ENCODE measurements around the gene SH3GL2.

Gene SH3GL2

GRCh38 chr9:17578911-17579793 lies at the start of gene SH3GL2:
Gene SH3GL2 (plus strand): TSS chr9:17579066.
- peak; percentile 82 to 94 for DNase-seq

DNA sequence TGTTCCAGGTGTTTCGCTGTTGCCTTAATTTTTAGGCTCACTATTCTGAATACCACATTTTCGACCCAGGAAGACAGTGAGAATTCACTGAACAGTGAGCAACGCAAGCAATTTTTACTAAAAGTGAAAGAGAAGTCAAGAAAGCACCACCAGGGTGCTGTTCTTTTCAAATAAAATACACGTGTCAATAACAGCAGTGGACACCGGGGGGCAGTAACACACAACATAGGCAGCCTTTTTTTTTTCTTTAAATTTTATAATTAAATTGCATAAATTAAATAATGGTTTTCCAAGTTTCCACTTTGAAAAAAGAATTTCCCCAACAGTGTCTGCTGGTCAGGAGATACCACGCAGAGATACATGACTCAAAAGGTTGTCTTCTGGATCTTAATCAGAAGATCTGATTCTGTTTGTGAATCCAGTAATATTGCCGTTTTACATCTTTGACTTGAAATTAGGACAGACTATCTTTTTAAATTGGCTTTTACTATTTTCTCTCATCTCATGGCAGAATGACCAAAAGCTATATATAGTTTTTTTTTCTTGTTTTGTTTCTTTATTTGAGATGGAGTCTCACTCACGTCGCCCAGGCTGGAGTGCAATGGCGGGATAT lies 47.1 kb upstream of the SH3GL2 start:
- DNase-seq: peak in 1 of 2 experiments; percentile 49

GRCh38 chr9:17532461-17532860 lies 46.4 kb upstream of the SH3GL2 start:
- DNase-seq: no peak

GRCh38 chr9:17535176-17535575 lies 43.7 kb upstream of the SH3GL2 start:
- DNase-seq: no peak

DNA sequence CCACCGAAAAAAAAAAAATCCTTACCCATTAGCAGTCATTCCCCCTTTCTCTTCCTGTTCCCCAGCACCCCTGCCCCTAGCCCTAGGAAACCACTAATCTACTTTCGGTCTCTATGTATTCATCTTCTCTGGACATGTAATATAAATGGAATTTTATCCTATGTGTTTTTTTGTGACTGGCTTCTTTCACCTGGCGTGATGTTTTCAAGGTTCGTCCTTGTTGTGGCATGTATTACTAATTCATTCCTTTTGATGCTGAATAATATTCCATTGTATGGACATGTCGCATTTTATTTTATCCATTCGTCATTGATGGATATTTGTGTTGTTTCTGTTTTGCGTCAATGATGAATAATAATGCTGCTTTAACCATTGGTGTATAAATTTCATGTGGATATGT lies 42.8 kb upstream of the SH3GL2 start:
- no peak for DNase-seq

DNA sequence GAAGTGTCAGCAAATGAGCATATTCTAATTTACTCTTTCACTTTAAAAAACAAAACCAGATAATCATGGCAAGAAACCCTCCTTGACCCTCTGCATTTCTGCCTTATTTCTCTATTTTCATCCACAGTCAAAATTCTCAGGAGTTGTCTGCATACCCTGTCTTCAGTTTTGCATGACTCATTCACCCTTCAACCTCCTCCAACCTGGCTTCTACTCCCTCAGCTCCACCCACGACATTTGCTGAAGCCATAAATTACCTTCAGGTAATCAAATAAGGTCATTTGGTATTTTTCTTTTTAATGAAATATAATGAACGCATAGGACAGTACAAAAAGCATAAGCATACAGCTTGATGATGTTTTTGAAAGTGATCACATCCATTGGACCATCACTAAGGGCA lies 27.8 kb upstream of the SH3GL2 start:
- DNase-seq: no peak

DNA sequence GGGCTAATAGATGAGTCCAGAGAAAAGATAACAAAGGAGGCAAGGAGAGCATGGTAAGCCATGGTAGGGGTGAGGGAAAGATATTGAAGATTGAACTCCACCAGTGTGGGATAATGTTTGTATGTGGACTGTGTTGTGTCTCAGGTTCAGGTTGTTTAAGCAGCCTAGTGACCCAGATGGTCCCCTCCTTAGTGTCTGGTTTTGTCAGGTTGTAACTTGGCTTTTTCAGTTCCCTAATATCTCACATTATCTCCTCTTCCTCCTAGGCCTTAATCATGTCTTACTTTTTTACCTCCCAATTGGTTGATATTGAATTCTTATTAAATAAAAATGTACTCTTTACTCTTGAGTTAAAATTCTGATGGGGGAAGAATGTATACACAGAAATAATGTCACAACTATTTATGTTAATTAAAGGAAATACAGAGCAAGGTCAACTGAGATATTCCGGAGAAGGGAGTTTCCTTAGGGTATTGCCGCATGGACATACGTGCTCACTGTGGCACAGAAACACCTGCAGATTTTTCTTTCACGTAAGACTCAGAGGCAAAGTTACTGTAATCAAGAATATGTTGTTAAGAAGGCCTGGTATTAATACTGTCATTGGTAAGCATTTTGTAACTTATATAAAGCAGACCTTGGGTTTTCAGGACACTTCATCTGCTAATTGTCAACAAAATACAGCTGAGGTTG lies 23.4 kb upstream of the SH3GL2 start:
- DNase-seq: no peak

- DNase-seq: no peak
Observed at GRCh38 chr9:17556255-17556654, 22.6 kb upstream of the SH3GL2 start.

DNA sequence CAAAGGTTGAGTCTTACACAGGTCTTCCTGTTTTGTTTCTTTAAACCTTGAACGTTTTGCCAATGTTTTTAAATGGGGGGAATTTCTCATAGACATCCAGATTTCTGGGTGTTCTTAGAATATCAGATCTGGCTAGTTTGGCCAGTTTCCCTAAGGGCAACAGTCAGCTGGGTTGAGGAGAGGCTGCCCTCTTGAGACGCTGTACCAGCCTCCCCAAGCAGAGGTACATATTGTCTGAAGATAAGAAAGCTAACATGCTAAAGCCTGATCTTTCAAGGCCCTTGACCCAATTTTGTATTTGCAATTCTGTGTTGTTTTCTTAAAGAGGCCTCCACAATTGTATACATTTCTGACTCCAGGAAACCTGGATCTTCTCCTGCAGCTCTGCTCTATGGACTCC lies 21.9 kb upstream of the SH3GL2 start:
- DNase-seq: no peak

DNA sequence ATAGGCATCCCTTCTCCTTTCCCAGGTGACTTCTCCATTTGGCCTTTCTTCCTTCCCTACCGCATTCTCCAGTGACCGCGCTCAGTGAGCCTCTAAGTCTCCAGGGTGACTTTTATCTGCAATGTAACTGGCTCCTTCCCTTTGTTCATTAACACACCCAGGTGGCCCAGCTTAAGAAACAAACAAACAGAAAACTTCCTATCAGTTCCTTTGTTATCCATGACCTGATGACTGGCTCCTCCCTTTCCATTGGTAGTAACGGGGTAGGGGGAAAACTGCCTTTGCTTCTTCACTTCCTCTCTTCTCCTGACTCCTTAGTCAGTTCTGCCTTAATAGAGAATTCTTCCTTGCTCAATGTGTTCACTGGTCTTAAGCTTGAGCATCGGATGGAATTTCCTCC lies 7.0 kb upstream of the SH3GL2 start:
- DNase-seq: no peak

DNA sequence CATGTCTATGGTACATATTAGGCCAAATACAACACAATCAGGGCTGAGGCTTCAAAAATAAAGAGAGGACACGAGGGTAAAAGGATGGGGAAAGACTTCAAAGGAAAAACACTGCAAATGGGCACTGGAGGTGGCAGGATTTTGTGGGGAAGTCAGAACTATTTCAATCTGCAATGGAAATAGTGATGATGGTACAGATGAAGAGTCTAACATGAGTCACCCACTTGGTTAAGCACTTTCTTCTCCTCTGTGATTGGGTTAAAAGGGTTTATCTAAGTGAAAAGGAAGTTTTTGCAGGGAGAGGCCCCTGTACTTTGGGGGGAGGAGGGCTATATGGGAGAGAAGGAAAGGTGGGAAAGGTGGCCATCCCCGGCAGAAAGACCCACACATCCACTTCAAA lies 4.5 kb upstream of the SH3GL2 start:
- DNase-seq: no peak

DNA sequence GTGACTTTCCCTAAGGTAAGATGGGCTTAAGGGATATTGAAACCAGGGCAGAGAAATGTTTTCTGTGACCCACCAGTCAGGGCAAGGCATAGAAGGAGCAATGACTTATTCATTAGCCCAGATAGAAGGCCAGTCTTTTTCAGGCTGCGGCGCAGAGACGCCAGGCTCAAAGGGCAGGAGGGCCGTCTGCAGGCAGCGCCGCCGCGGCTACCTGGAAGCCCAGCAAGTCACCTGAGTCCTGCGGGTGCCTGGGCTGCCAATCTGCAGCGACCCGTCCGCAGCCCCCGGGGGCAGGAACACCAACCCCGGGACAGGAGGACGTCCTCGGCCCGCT lies 322 bp upstream of the SH3GL2 start:
- no peak for DNase-seq

DNA sequence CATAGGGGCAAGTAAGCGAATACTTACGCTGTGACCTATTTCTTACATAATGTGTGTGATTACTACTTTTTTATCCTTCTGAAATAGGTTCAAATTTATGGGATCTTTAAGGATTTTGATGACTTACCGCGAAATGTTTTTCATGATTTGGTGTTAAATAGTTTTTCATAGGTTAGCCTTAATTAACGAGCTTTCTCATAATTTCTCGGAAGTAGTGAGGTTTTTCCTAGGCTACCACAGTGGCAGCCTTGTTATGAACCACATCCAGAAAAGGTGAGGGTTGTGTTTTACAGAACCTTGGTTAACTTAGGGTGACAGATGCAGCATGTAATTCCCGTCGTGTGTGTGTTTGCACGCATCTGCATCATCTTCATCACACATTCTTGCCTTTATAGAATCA lies 1.3 kb downstream of the SH3GL2 start:
- DNase-seq: peak in 1 of 2 experiments; percentile 7

GRCh38 chr9:17587113-17587512 lies 8.2 kb downstream of the SH3GL2 start:
- DNase-seq: no peak

- DNase-seq: no peak
Observed at GRCh38 chr9:17588395-17588794, 9.5 kb downstream of the SH3GL2 start.

DNA sequence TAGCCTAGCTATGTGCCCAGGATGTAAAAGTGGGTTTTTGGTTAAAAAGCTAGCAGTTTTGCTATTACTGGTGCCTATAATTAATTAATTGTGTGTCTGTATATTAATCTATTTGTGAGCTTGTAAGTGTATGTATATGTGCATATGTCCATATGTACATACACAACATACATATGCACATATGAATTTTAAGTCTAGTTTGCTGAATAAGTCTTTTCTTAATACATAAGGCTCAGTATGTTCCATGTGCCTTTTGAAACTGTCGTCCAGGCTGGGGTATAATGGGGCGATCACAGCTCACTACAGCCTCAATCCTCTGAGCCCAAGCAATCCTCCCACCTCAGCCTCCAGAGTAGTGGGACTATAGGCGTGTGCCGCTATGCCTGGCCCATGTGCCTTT lies 10.1 kb downstream of the SH3GL2 start:
- no peak for DNase-seq

GRCh38 chr9:17589771-17590170 lies 10.9 kb downstream of the SH3GL2 start:
- DNase-seq: no peak

- DNase-seq: no peak
Observed at GRCh38 chr9:17594961-17595360, 16.1 kb downstream of the SH3GL2 start.

DNA sequence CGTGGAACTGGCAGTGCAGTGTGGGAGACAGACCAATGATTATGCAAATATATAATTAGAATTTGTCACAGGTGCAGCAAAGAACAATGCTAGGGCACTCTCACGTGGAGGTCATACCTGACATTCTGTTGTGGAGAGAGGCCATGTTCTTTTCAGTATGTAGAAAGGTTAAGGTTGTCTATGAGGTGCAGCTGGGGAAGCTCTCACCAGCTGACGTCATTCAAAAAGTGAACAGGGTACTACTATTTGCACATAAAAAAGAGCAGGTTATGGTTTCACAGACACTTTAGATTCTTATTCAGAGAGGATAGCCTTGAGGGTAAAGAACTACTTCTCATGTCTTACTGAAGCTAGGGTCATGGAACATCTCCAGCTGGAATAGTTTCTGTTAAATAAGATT lies 19.1 kb downstream of the SH3GL2 start:
- DNase-seq: peak; percentile 63 to 72

GRCh38 chr9:17600962-17601593 lies 22.2 kb downstream of the SH3GL2 start:
- DNase-seq: no peak

DNA sequence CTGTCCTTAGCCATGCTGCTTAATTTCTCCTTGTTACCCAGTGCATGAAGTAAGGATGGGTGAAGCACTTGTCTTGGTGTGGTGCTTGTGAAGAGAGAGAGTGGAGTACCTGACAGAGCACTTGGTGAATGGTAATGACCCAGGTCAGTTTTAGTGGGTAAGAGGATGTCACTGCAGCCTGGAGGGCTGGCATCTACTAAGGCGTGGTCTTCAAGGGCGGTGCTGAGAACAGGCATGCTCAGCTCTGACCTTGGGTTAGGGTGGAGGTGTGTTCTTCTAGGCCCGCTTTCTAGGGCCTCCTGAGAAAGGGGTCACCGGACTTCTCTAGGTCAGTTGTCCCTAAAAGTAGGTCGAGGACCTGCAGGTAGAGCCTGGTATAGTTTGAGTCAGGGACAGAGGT lies 25.7 kb downstream of the SH3GL2 start:
- no peak for DNase-seq

- DNase-seq: no peak
Observed at GRCh38 chr9:17609312-17610005, 30.6 kb downstream of the SH3GL2 start.

- DNase-seq: no peak
Observed at GRCh38 chr9:17611342-17611741, 32.5 kb downstream of the SH3GL2 start.
